HEK293 (cell line): ENCODE data around the gene SPIB.

Experiments
- CTCF ChIP-seq: fragments of 450-650 bp; formaldehyde crosslinking; IDR thresholded peaks from 2 replicates; pipeline ENCODE4 v1.5.1; 2016; ENCODE audit warnings: missing biosample characterization, missing genetic modification characterization
- OSR2 ChIP-seq: fragments of 450-650 bp; formaldehyde crosslinking; IDR thresholded peaks from 2 replicates; pipeline ENCODE4 v1.5.1; 2016; ENCODE audit warnings: missing biosample characterization, missing genetic modification characterization
- ZNF266 ChIP-seq: fragments of 450-650 bp; formaldehyde crosslinking; IDR thresholded peaks from 2 replicates; pipeline ENCODE4 v1.5.1; 2016; ENCODE audit warnings: missing biosample characterization, missing genetic modification characterization, low read depth
- ZNF274 ChIP-seq, 2 experiments: fragments of 200-500 bp in 1 of 2; fragments of 450-650 bp in 1 of 2; sonication (Bioruptor generic) in 1 of 2; formaldehyde crosslinking in 1 of 2; IDR thresholded peaks; 2 replicates each; pipeline versions ENCODE4 v1.5.1 to v1.6.1; 2014 to 2016; ENCODE audit warnings: borderline replicate concordance in 1 of 2, inconsistent platforms in 1 of 2, low read length in 1 of 2, missing biosample characterization in 1 of 2, missing genetic modification characterization in 1 of 2
- ZNF350 ChIP-seq: fragments of 450-650 bp; formaldehyde crosslinking; IDR thresholded peaks from 2 replicates; pipeline ENCODE4 v1.5.0; 2017; ENCODE audit warnings: missing biosample characterization, mild to moderate bottlenecking, missing genetic modification characterization
- ZNF510 ChIP-seq: fragments of 450-650 bp; formaldehyde crosslinking; IDR thresholded peaks from 2 replicates; pipeline ENCODE4 v1.5.1; 2018; ENCODE audit warnings: mild to moderate bottlenecking, missing genetic modification characterization, missing biosample characterization; ENCODE audit not compliant: insufficient replicate concordance
- TF ChIP-seq, protein P1 (sequence below): fragments of 450-650 bp; formaldehyde crosslinking; IDR thresholded peaks from 2 replicates; pipeline ENCODE4 v1.5.1; 2016; ENCODE audit warnings: missing biosample characterization, missing genetic modification characterization

DNA sequence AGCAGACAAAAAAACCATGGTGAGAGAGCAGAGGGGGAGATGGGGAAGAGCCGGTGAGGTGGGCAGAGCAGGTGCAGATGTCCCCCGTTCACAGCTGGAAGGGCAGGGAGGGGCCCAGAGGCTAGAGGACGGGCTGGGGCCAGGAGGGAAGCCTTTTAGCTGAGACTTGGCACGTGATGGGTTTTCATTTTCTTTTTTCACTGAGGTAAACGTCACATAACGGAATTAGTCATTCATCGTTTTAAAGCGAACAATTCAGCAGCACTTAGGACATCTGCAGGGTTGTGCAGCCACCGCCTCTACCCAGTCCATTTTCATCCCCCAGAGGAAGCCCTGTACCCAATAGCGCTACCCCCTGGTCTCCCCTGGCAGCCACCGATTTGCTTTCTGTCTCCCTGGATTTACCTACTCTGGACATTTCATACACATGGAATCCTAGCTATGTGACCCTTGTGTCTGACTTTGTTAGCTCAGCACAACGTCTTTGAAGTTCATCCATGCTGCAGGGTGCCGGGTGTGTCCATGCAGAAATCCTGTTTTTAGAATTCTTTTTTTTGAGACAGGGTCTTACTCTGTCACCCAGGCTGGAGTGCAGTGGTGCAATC, 41.5 kb downstream of the SPIB start:
- TF ChIP-seq ZNF350 (tag by site-specific recombination) (no peak), CTCF (tag by site-specific recombination) (no peak), OSR2 (tag by site-specific recombination) (no peak), ZNF274 (IDR thresholded peaks at IDR 0.05; ENCODE audit: low read length) (no peak), ZNF274 (tag by site-specific recombination; IDR thresholded peaks at IDR 0.05; ENCODE audit: borderline replicate concordance) (no peak), ZNF266 (tag by site-specific recombination) (no peak), ZNF510 (tag by site-specific recombination) (no peak)
- TF ChIP-seq, protein P1, sequence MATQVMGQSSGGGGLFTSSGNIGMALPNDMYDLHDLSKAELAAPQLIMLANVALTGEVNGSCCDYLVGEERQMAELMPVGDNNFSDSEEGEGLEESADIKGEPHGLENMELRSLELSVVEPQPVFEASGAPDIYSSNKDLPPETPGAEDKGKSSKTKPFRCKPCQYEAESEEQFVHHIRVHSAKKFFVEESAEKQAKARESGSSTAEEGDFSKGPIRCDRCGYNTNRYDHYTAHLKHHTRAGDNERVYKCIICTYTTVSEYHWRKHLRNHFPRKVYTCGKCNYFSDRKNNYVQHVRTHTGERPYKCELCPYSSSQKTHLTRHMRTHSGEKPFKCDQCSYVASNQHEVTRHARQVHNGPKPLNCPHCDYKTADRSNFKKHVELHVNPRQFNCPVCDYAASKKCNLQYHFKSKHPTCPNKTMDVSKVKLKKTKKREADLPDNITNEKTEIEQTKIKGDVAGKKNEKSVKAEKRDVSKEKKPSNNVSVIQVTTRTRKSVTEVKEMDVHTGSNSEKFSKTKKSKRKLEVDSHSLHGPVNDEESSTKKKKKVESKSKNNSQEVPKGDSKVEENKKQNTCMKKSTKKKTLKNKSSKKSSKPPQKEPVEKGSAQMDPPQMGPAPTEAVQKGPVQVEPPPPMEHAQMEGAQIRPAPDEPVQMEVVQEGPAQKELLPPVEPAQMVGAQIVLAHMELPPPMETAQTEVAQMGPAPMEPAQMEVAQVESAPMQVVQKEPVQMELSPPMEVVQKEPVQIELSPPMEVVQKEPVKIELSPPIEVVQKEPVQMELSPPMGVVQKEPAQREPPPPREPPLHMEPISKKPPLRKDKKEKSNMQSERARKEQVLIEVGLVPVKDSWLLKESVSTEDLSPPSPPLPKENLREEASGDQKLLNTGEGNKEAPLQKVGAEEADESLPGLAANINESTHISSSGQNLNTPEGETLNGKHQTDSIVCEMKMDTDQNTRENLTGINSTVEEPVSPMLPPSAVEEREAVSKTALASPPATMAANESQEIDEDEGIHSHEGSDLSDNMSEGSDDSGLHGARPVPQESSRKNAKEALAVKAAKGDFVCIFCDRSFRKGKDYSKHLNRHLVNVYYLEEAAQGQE (tag by site-specific recombination): no peak
